Activated naive CD4-positive, alpha-beta T cell treated with anti-CD3 and anti-CD28 coated beads, Interleukin-2, amount 10 ng/mL, durations not matched to agents 5 hours and 36 hours (primary cell): ENCODE data around the gene FGG. TPM values are rescaled to one million over a fixed set of nuclear protein-coding genes. Genes with fewer than 3 reads are reported as not detected.

Source experiments
- total RNA-seq, 2 experiments: library from RNA; stranded (reverse); gene quantifications; one replicate each; pipeline ENCODE4 v1.2.3, GENCODE V29; 2021

Gene FGG
- not detected for total RNA-seq

GRCh38 chr4:154612472-154613414, at the start of gene FGG:
TSS of gene FGG (minus strand) at chr4:154612656. CDS start at chr4:154612609, 47 bp downstream.

GRCh38 chr4:154590329-154591006, 22.0 kb downstream of the FGG start, which contains the start of gene FGA:
TSS of gene FGA (minus strand) at chr4:154590742. CDS start at chr4:154590687, 55 bp downstream.

GRCh38 chr4:154562697-154563254, 49.7 kb downstream of the FGG start, which contains the start of gene FGB:
TSS of gene FGB (plus strand) at chr4:154563011. CDS start at chr4:154563019, 8 bp downstream.

Other genes starting within 250 kb of the FGG start
- not detected for gene DCHS2, start 120.9 kb downstream of the FGG start, total RNA-seq
- gene PLRG1, start 62.3 kb downstream of the FGG start, total RNA-seq: 10 to 100 TPM; 69.8 to 81.2 TPM
- gene FGB, start 49.6 kb downstream of the FGG start, total RNA-seq: not detected
- gene FGA, start 21.9 kb downstream of the FGG start, total RNA-seq: not detected
- gene LRAT, start 131.3 kb upstream of the FGG start, total RNA-seq: not detected
- not detected for gene RBM46, start 168.6 kb upstream of the FGG start, total RNA-seq